GM12864 (cell line): ENCODE results near the gene SPOPL.

Experiments used
- DNase-seq: peaks from one replicate; pipeline ENCODE4 v3.0.0-alpha.2; 2011; ENCODE audit warnings: low read depth
- H3K4me3 ChIP-seq: 2 replicates; pipeline ENCODE4 v1.5.1; 2011; ENCODE audit warnings: mild to moderate bottlenecking, low read depth, low read length, control low read depth
- CTCF ChIP-seq: IDR thresholded peaks from 2 replicates; pipeline ENCODE4 v1.5.1; 2011; ENCODE audit warnings: low read depth, mild to moderate bottlenecking, moderate library complexity, low read length, control low read depth, inconsistent platforms; ENCODE audit errors: missing control alignments

SPOPL gene

GRCh38 chr2:138610201-138610953, 108.8 kb downstream of the SPOPL start:
- DNase-seq, result no peak
- no peak for TF ChIP-seq CTCF
- H3K4me3 ChIP-seq, result no peak overlapping the region

GRCh38 chr2:138615257-138615656, 113.7 kb downstream of the SPOPL start:
- DNase-seq, result no peak
- H3K4me3 ChIP-seq, result no peak overlapping the region
- no peak for TF ChIP-seq CTCF

- H3K4me3 ChIP-seq, result no peak overlapping the region
- DNase-seq, result no peak
- no peak for TF ChIP-seq CTCF
Observed at GRCh38 chr2:138617026-138617425, 115.5 kb downstream of the SPOPL start.

GRCh38 chr2:138618971-138619370, 117.4 kb downstream of the SPOPL start:
- TF ChIP-seq CTCF, result no peak
- H3K4me3 ChIP-seq, result no peak overlapping the region
- no peak for DNase-seq

GRCh38 chr2:138620431-138620830, 118.9 kb downstream of the SPOPL start:
- no peak for DNase-seq
- H3K4me3 ChIP-seq, result no peak overlapping the region
- no peak for TF ChIP-seq CTCF

- TF ChIP-seq CTCF, result no peak
- no peak for DNase-seq
- no peak overlapping the region for H3K4me3 ChIP-seq
Observed at GRCh38 chr2:138621139-138621538, 119.6 kb downstream of the SPOPL start.

- no peak overlapping the region for H3K4me3 ChIP-seq
- TF ChIP-seq CTCF, result no peak
- no peak for DNase-seq
Observed at GRCh38 chr2:138622613-138623012, 121.0 kb downstream of the SPOPL start.
